ENCODE data around the gene HSPA1A.

GRCh38 chr6:31834367-31835250, 19.3 kb downstream of the HSPA1A start:
- TF ChIP-seq CTCF (conservative IDR thresholded peaks at IDR 0.05; ENCODE audit: low read length) (no peak), EZH2phosphoT487 (IDR thresholded peaks at IDR 0.05; ENCODE audit: borderline replicate concordance, low read depth, low read length) (no peak)

Data from OCI-LY7 (cell line).